Ectodermal cell (in vitro differentiated cells): ENCODE data around the gene HAPLN2.

Source experiments
- H3K27ac ChIP-seq: 2 replicates; pipeline ENCODE4 v1.7.0; 2013; ENCODE audit warnings: mild to moderate bottlenecking, low read depth, low read length; ENCODE audit not compliant: insufficient read depth, poor library complexity, severe bottlenecking
- H3K27me3 ChIP-seq: 2 replicates; pipeline ENCODE4 v1.7.0; 2013; ENCODE audit warnings: mild to moderate bottlenecking, low read length; ENCODE audit not compliant: insufficient read depth, control insufficient read depth, poor library complexity, severe bottlenecking
- H3K36me3 ChIP-seq: one replicate; pipeline ENCODE4 v1.7.0; 2013; ENCODE audit warnings: low read length; ENCODE audit not compliant: control insufficient read depth, insufficient read depth
- H3K4me1 ChIP-seq: one replicate; pipeline ENCODE4 v1.7.0; 2013; ENCODE audit warnings: low read length; ENCODE audit not compliant: control insufficient read depth, insufficient read depth
- H3K4me3 ChIP-seq: 2 replicates; pipeline ENCODE4 v1.7.0; 2013; ENCODE audit warnings: low read depth, low read length, control low read depth; ENCODE audit not compliant: insufficient read depth
- H3K9me3 ChIP-seq: 2 replicates; pipeline ENCODE4 v1.7.0; 2013; ENCODE audit warnings: mild to moderate bottlenecking, low read length, moderate library complexity; ENCODE audit not compliant: control insufficient read depth
- WGBS, 2 experiments: methylation state at CpG; one replicate each; pipeline ENCODE4 v1.1.7; 2013; ENCODE audit warnings: missing lambda C conversion rate in 2 of 2; 5-methylcytosine and 5-hydroxymethylcytosine counted together

Gene HAPLN2

GRCh38 chr1:156659988-156660751 lies 41.0 kb downstream of the HAPLN2 start:
- peaks cover 58% of the 10 kb centered on the region for H3K4me1 ChIP-seq
- H3K27me3 ChIP-seq, result peaks cover 46% of the 10 kb centered on the region
- H3K27ac ChIP-seq, result peak overlapping the region; percentile 73
- no peak overlapping the region for H3K4me3 ChIP-seq
- no peaks in the 10 kb centered on the region for H3K9me3 ChIP-seq
- H3K36me3 ChIP-seq, result no peaks in the 10 kb centered on the region
- 23 to 25% methylated on average over 38 of the region's 38 CpGs for WGBS, 2 experiments

- H3K4me3 ChIP-seq, result no peak overlapping the region
- peak overlapping the region; percentile 73 for H3K27ac ChIP-seq
- H3K4me1 ChIP-seq, result peaks cover 64% of the 10 kb centered on the region
- H3K36me3 ChIP-seq, result no peaks in the 10 kb centered on the region
- 71 to 87% methylated on average over 2 of the region's 2 CpGs for WGBS, 2 experiments
- H3K27me3 ChIP-seq, result peaks cover 41% of the 10 kb centered on the region
- no peaks in the 10 kb centered on the region for H3K9me3 ChIP-seq
Measured at GRCh38 chr1:156660752-156661112, 41.5 kb downstream of the HAPLN2 start.

GRCh38 chr1:156662005-156662799 lies 43.0 kb downstream of the HAPLN2 start:
- H3K4me3 ChIP-seq, result no peak overlapping the region
- peaks cover 26% of the 10 kb centered on the region for H3K27me3 ChIP-seq
- H3K36me3 ChIP-seq, result no peaks in the 10 kb centered on the region
- H3K9me3 ChIP-seq, result no peaks in the 10 kb centered on the region
- peak overlapping the region; percentile 76 for H3K27ac ChIP-seq
- H3K4me1 ChIP-seq, result peaks cover 61% of the 10 kb centered on the region
- 44 to 47% methylated on average over 12 of the region's 12 CpGs for WGBS, 2 experiments

GRCh38 chr1:156662800-156663055 lies 43.5 kb downstream of the HAPLN2 start:
- no peak overlapping the region for H3K27ac ChIP-seq
- 93 to 95% methylated on average over 5 of the region's 5 CpGs for WGBS, 2 experiments
- H3K9me3 ChIP-seq, result no peaks in the 10 kb centered on the region
- no peak overlapping the region for H3K4me3 ChIP-seq
- peaks cover 59% of the 10 kb centered on the region for H3K4me1 ChIP-seq
- H3K27me3 ChIP-seq, result peaks cover 21% of the 10 kb centered on the region
- no peaks in the 10 kb centered on the region for H3K36me3 ChIP-seq

GRCh38 chr1:156663178-156663577 lies 44.0 kb downstream of the HAPLN2 start:
- no peaks in the 10 kb centered on the region for H3K36me3 ChIP-seq
- 42 to 45% methylated on average over 5 of the region's 5 CpGs for WGBS, 2 experiments
- peaks cover 16% of the 10 kb centered on the region for H3K27me3 ChIP-seq
- H3K9me3 ChIP-seq, result no peaks in the 10 kb centered on the region
- peaks cover 62% of the 10 kb centered on the region for H3K4me1 ChIP-seq
- no peak overlapping the region for H3K4me3 ChIP-seq
- H3K27ac ChIP-seq, result no peak overlapping the region

- H3K4me3 ChIP-seq, result no peak overlapping the region
Measured at GRCh38 chr1:156664046-156664766, 45.0 kb downstream of the HAPLN2 start.

GRCh38 chr1:156664767-156665411 lies 45.7 kb downstream of the HAPLN2 start:
- peaks cover 78% of the 10 kb centered on the region for H3K4me1 ChIP-seq
- H3K27me3 ChIP-seq, result no peaks in the 10 kb centered on the region
- no peaks in the 10 kb centered on the region for H3K36me3 ChIP-seq
- no peak overlapping the region for H3K4me3 ChIP-seq
- H3K9me3 ChIP-seq, result no peaks in the 10 kb centered on the region
- 28 to 31% methylated on average over 15 of the region's 16 CpGs for WGBS, 2 experiments
- peak overlapping the region; percentile 88 for H3K27ac ChIP-seq

More at GRCh38 chr1:156664046-156664766, 45.0 kb downstream of the HAPLN2 start:
- WGBS, 2 experiments, result 32 to 40% methylated on average over 5 of the region's 5 CpGs
- H3K4me1 ChIP-seq, result peaks cover 71% of the 10 kb centered on the region
- peaks cover 6% of the 10 kb centered on the region for H3K27me3 ChIP-seq
- no peaks in the 10 kb centered on the region for H3K9me3 ChIP-seq
- H3K27ac ChIP-seq, result peak overlapping the region; percentile 88
- no peaks in the 10 kb centered on the region for H3K36me3 ChIP-seq

- 62% methylated on average over 3 of the region's 3 CpGs for WGBS, 2 experiments
Measured at GRCh38 chr1:156665539-156665938, 46.3 kb downstream of the HAPLN2 start.

GRCh38 chr1:156666862-156667609 lies 47.8 kb downstream of the HAPLN2 start:
- Histone ChIP-seq H3K4me3 (no peak overlapping the region), H3K9me3 (no peaks in the 10 kb centered on the region), H3K4me1 (peaks cover 81% of the 10 kb centered on the region), H3K27me3 (no peaks in the 10 kb centered on the region), H3K27ac (no peak overlapping the region), H3K36me3 (peaks cover 12% of the 10 kb centered on the region)
- 93 to 95% methylated on average over 9 of the region's 9 CpGs for WGBS, 2 experiments

More at GRCh38 chr1:156665539-156665938, 46.3 kb downstream of the HAPLN2 start:
- no peaks in the 10 kb centered on the region for H3K27me3 ChIP-seq
- H3K27ac ChIP-seq, result peak overlapping the region; percentile 27
- H3K4me3 ChIP-seq, result no peak overlapping the region
- H3K4me1 ChIP-seq, result peaks cover 83% of the 10 kb centered on the region
- H3K9me3 ChIP-seq, result no peaks in the 10 kb centered on the region
- no peaks in the 10 kb centered on the region for H3K36me3 ChIP-seq
